ENCODE data around the gene ZNF229. TPM values are rescaled to one million over a fixed set of nuclear protein-coding genes. Genes with fewer than 3 reads are reported as not detected.

ZNF229 gene
- total RNA-seq = 3.7 and 4.2 TPM in 2 replicates

DNA sequence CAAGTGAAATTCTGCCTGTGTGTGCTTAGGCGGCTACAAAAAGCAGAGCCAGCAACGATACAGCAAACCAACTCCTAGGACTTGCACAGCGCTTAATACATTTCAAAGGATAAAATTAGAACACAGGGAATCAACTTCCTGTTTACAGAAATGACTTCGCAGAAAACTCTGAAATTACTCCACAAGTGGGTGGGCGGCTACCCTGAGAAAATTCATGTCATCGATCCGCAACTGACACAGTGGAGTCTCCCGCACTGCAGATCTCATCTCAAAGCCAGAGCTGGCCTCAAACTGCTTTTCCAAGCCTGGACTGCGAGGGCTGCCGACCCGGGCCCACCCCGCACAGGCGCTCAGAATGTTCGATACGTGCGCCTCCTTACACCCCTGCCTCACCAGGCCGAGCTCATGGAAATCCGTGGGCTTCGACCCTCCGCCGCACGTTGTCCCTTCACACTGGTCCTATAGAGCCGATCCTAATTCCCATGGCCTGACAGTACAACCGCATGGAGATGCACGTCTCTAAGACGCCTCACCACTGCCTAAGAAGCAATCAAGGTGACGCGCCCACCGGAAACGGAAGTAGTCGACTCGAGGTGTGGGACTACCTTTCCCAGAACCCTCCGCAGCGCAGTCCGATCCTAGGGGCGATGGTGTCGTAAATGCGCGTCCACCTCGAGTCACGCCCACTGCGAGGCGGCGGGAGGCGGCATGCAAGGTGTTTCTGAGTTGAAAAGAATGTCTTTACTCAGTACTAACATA, at the start of gene ZNF229:
TSS of gene ZNF229 (minus strand) at position 557 of the 759 bp plus-strand sequence. CDS start 5,625 bp downstream, outside the sequence.

DNA sequence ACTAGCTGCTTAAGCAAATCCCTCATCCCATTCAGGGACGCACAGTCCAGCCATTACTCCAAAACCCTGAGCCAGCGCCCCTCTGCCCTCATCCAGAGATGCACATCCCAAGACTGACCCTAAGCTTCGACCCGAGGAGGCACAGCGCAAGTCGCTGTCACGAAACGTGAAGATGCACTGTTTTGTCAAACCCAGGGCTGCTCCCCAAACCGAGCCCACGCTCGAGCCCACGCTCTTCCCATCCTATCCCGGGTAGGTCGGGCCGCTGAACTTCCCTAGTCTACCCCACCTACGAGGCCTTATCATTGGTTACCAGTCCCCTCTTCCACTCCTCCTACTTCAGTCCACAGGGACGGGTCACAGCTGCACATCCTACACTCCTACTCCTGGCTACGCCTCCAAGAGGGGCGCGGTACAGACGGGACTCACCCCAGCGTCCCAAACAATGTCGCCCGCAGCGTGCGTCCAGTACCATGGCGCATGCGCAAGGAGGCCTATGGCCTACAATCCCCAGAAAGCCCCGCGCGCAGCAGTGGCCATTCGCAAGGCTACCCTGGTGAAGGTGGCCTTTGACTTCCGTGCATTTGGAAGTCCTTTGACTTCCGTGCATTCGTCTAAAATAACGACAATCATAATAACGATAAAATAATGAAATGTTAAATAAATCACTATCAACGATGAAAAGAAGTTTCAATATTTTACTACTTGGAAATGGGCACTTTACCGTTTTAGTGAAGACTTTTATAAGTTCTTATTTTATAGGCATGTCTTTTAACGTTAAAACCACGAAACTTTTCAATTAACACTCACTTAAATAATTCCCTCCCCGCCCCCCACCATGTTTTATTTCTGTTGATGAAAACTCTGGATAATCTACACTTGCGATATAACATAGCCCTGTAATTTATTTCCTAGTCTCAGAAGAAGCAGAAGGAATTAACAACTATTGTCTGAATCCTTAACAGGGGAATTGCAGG, 46.8 kb downstream of the ZNF229 start, which contains the start of gene ZNF285:
TSS of gene ZNF285 (minus strand) at position 470 of the 977 bp plus-strand sequence. CDS start 4,395 bp downstream, outside the sequence.

Other genes starting within 250 kb of the ZNF229 start
- 5.1 and 8.1 TPM in 2 replicates for gene ZNF227, start 235.9 kb downstream of the ZNF229 start, total RNA-seq
- 0.35 and 0.60 TPM in 2 replicates for gene ZNF233, start 188.6 kb downstream of the ZNF229 start, total RNA-seq
- 1.2 and 10.0 TPM in 2 replicates for gene ZNF235, start 143.4 kb downstream of the ZNF229 start, total RNA-seq
- gene ZNF112, start 91.8 kb downstream of the ZNF229 start, total RNA-seq = 2.6 and 3.6 TPM in 2 replicates
- 0.82 and 2.9 TPM in 2 replicates for gene ZNF285, start 46.9 kb downstream of the ZNF229 start, total RNA-seq
- gene ZNF180, start 52.0 kb upstream of the ZNF229 start, total RNA-seq = 5.7 and 7.1 TPM in 2 replicates
- not detected in 2 replicates for gene CEACAM20, start 81.2 kb upstream of the ZNF229 start, total RNA-seq
- gene IGSF23, start 165.1 kb upstream of the ZNF229 start, total RNA-seq = not detected in 2 replicates
- 16.8 and 42.7 TPM in 2 replicates for gene PVR, start 195.4 kb upstream of the ZNF229 start, total RNA-seq
- 1.3 and 1.4 TPM in 2 replicates for gene CEACAM19, start 223.0 kb upstream of the ZNF229 start, total RNA-seq

All from pericardium fibroblast (primary cell).